ENCODE data around the gene CEP112. TPM values are rescaled to one million over a fixed set of nuclear protein-coding genes. Genes with fewer than 3 reads are reported as not detected.
"Not testable (repeated sequence)": the region's sequence is repeated elsewhere in the genome, so short reads cannot be mapped to it uniquely, and the experiment has no call there.

CEP112 gene
- total RNA-seq, 2 donors from 2014 or later, result 5.0 to 8.6 TPM

DNA sequence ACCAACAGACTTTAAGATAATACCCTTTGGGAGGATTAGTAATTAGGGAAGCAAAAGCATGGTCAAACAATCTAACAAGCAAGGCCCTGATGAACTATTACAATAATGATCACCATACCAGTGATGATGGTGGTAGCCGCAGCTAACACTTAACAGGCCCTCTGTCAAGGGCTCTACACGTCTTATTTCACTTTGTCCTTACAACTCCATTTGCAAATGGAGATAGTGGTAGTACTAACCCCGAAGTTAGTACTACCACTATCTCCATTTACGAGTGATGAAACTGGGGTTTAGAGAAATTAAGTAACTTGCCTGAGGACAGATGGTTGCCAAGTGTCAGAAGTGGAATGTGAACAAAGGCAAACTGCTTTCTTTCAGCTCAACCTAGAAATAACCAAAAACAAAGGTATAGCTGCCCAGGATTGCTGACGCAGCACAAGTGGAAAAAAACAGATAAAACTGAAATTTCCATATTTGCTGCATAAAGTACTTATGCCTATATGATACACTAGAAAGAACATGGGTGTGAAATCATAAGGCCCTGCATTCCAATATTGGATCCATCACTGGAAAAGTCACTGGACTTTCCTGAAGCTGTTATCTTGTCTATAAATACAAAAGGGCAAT lies 24.6 kb downstream of the CEP112 start:
- DNase-seq (no peak), ATAC-seq (replicated peaks in 1 of 2) (no peak)
- H3K9me3 Mint-ChIP-seq, result no peaks in the 10 kb centered on the region
- H3K27me3 Mint-ChIP-seq (ENCODE audit: low read depth), result no peaks in the 10 kb centered on the region
- H3K4me3 Mint-ChIP-seq, result no peak overlapping the region
- H3K4me1 Mint-ChIP-seq (ENCODE audit: low read depth), result no peaks in the 10 kb centered on the region
- no peak overlapping the region for H3K27ac Mint-ChIP-seq
- H3K36me3 Mint-ChIP-seq (ENCODE audit: insufficient read depth in 2 of 2), result no peaks in the 10 kb centered on the region

- Mint-ChIP-seq H3K27me3 (ENCODE audit: low read depth) (no peaks in the 10 kb centered on the region), H3K9me3 (no peaks in the 10 kb centered on the region), H3K4me1 (ENCODE audit: low read depth) (no peaks in the 10 kb centered on the region), H3K27ac (no peak overlapping the region), H3K36me3 (ENCODE audit: insufficient read depth in 2 of 2) (no peaks in the 10 kb centered on the region), H3K4me3 (no peak overlapping the region)
- DNase-seq, result peak in 1 of 2 donors; percentile 33
- no peak for ATAC-seq (replicated peaks in 1 of 2)
Observed at GRCh38 chr17:66165537-66166123, 26.3 kb downstream of the CEP112 start.

- not testable (repeated sequence) for H3K4me1 Mint-ChIP-seq (ENCODE audit: low read depth); DNase-seq; H3K27ac Mint-ChIP-seq; H3K27me3 Mint-ChIP-seq (ENCODE audit: low read depth); H3K4me3 Mint-ChIP-seq; ATAC-seq (replicated peaks in 1 of 2)
- Mint-ChIP-seq H3K9me3 (peaks cover 4 to 13% of the 10 kb centered on the region in 2 donors), H3K36me3 (ENCODE audit: insufficient read depth in 2 of 2) (peaks cover 2 to 12% of the 10 kb centered on the region in 2 donors)
Observed at GRCh38 chr17:66155055-66155454, 36.9 kb downstream of the CEP112 start.

GRCh38 chr17:66152756-66153155 lies 39.2 kb downstream of the CEP112 start:
- ATAC-seq (replicated peaks in 1 of 2) (no peak), DNase-seq (no peak)
- peaks cover 7% of the 10 kb centered on the region for H3K4me1 Mint-ChIP-seq (ENCODE audit: low read depth)
- H3K27ac Mint-ChIP-seq, result no peak overlapping the region
- no peak overlapping the region for H3K4me3 Mint-ChIP-seq
- peaks cover under 1 to 4% of the 10 kb centered on the region in 2 donors for H3K9me3 Mint-ChIP-seq
- no peaks in the 10 kb centered on the region for H3K27me3 Mint-ChIP-seq (ENCODE audit: low read depth)
- H3K36me3 Mint-ChIP-seq (ENCODE audit: insufficient read depth in 2 of 2), result peaks cover 0 to 1% of the 10 kb centered on the region in 2 donors

- DNase-seq, result no peak
Observed at GRCh38 chr17:66150708-66151107, 41.2 kb downstream of the CEP112 start.

GRCh38 chr17:66149562-66149961 lies 42.4 kb downstream of the CEP112 start:
- no peaks in the 10 kb centered on the region for H3K27me3 Mint-ChIP-seq (ENCODE audit: low read depth)
- peak overlapping the region; percentile 9 for H3K27ac Mint-ChIP-seq
- H3K9me3 Mint-ChIP-seq, result peaks cover 0 to 4% of the 10 kb centered on the region in 2 donors
- DNase-seq, result no peak
- H3K36me3 Mint-ChIP-seq (ENCODE audit: insufficient read depth in 2 of 2), result no peaks in the 10 kb centered on the region
- no peak overlapping the region for H3K4me3 Mint-ChIP-seq
- H3K4me1 Mint-ChIP-seq (ENCODE audit: low read depth), result peaks cover 7% of the 10 kb centered on the region
- no peak for ATAC-seq (replicated peaks in 1 of 2)

More at GRCh38 chr17:66150708-66151107, 41.2 kb downstream of the CEP112 start:
- Mint-ChIP-seq H3K27ac (peak overlapping the region; percentile 59), H3K27me3 (ENCODE audit: low read depth) (no peaks in the 10 kb centered on the region), H3K4me1 (ENCODE audit: low read depth) (peaks cover 7% of the 10 kb centered on the region), H3K36me3 (ENCODE audit: insufficient read depth in 2 of 2) (no peaks in the 10 kb centered on the region), H3K4me3 (no peak overlapping the region), H3K9me3 (peaks cover 0 to 4% of the 10 kb centered on the region in 2 donors)
- ATAC-seq (replicated peaks in 1 of 2), result no peak

- Mint-ChIP-seq H3K4me1 (ENCODE audit: low read depth) (peaks cover 7% of the 10 kb centered on the region), H3K9me3 (peaks cover 0 to 4% of the 10 kb centered on the region in 2 donors), H3K27me3 (ENCODE audit: low read depth) (no peaks in the 10 kb centered on the region), H3K4me3 (no peak overlapping the region), H3K36me3 (ENCODE audit: insufficient read depth in 2 of 2) (no peaks in the 10 kb centered on the region), H3K27ac (no peak overlapping the region)
- DNase-seq (no peak), ATAC-seq (replicated peaks in 1 of 2) (no peak)
Observed at GRCh38 chr17:66146394-66146793, 45.5 kb downstream of the CEP112 start.

GRCh38 chr17:66143657-66144282 lies 48.2 kb downstream of the CEP112 start:
- H3K9me3 Mint-ChIP-seq, result peaks cover 0 to 3% of the 10 kb centered on the region in 2 donors
- H3K27me3 Mint-ChIP-seq (ENCODE audit: low read depth), result no peaks in the 10 kb centered on the region
- no peak for DNase-seq
- ATAC-seq (replicated peaks in 1 of 2), result no peak
- H3K4me3 Mint-ChIP-seq, result no peak overlapping the region
- H3K36me3 Mint-ChIP-seq (ENCODE audit: insufficient read depth in 2 of 2), result no peaks in the 10 kb centered on the region
- H3K27ac Mint-ChIP-seq, result no peak overlapping the region
- no peaks in the 10 kb centered on the region for H3K4me1 Mint-ChIP-seq (ENCODE audit: low read depth)

GRCh38 chr17:66142428-66142827 lies 49.5 kb downstream of the CEP112 start:
- no peak for DNase-seq
- Mint-ChIP-seq H3K36me3 (ENCODE audit: insufficient read depth in 2 of 2) (peaks cover 0 to 4% of the 10 kb centered on the region in 2 donors), H3K4me1 (ENCODE audit: low read depth) (no peaks in the 10 kb centered on the region), H3K9me3 (peaks cover 0 to 4% of the 10 kb centered on the region in 2 donors), H3K4me3 (no peak overlapping the region), H3K27me3 (ENCODE audit: low read depth) (no peaks in the 10 kb centered on the region), H3K27ac (no peak overlapping the region)
- ATAC-seq (replicated peaks in 1 of 2), result no peak

- DNase-seq (no peak), ATAC-seq (replicated peaks in 1 of 2) (no peak)
- Mint-ChIP-seq H3K4me3 (no peak overlapping the region), H3K27me3 (ENCODE audit: low read depth) (no peaks in the 10 kb centered on the region), H3K27ac (no peak overlapping the region), H3K4me1 (ENCODE audit: low read depth) (no peaks in the 10 kb centered on the region), H3K9me3 (peaks cover 2 to 6% of the 10 kb centered on the region in 2 donors), H3K36me3 (ENCODE audit: insufficient read depth in 2 of 2) (peaks cover 0 to 9% of the 10 kb centered on the region in 2 donors)
Observed at GRCh38 chr17:66138120-66138519, 53.8 kb downstream of the CEP112 start.

- Mint-ChIP-seq H3K9me3 (peaks cover 2 to 6% of the 10 kb centered on the region in 2 donors), H3K4me1 (ENCODE audit: low read depth) (no peaks in the 10 kb centered on the region), H3K27ac (no peak overlapping the region), H3K27me3 (ENCODE audit: low read depth) (no peaks in the 10 kb centered on the region), H3K36me3 (ENCODE audit: insufficient read depth in 2 of 2) (peaks cover 0 to 9% of the 10 kb centered on the region in 2 donors), H3K4me3 (no peak overlapping the region)
- no peak for ATAC-seq (replicated peaks in 1 of 2)
- DNase-seq, result no peak
Observed at GRCh38 chr17:66135896-66136295, 56.0 kb downstream of the CEP112 start.

- no peak overlapping the region for H3K27ac Mint-ChIP-seq
Observed at GRCh38 chr17:66135219-66135618, 56.7 kb downstream of the CEP112 start.

DNA sequence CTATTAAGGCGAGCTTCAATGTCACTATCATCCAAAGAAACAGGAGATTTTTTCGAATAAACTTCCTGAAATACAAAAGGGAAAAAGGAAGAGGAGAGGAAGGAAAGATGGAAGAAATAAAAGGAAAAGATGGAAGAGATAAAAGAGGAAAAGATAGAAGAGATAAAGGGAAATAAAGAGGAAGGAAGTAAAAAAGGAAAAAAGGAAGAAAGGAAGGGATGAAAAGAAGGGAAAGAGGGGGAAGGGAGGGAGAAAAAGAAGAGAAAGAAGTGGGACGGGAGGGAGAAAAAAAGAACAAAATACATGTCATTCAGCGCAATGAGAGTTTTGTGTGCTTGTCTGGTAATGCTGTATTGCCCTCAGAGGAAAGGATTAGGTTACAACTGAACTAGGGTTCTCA lies 62.2 kb downstream of the CEP112 start:
- DNase-seq, result no peak
- Mint-ChIP-seq H3K4me3 (no peak overlapping the region), H3K9me3 (no peaks in the 10 kb centered on the region), H3K27ac (no peak overlapping the region), H3K27me3 (ENCODE audit: low read depth) (peaks cover 15% of the 10 kb centered on the region), H3K36me3 (ENCODE audit: insufficient read depth in 2 of 2) (no peaks in the 10 kb centered on the region), H3K4me1 (ENCODE audit: low read depth) (no peaks in the 10 kb centered on the region)
- no peak for ATAC-seq (replicated peaks in 1 of 2)

More at GRCh38 chr17:66135219-66135618, 56.7 kb downstream of the CEP112 start:
- no peaks in the 10 kb centered on the region for H3K27me3 Mint-ChIP-seq (ENCODE audit: low read depth)
- no peak overlapping the region for H3K4me3 Mint-ChIP-seq
- DNase-seq (no peak), ATAC-seq (replicated peaks in 1 of 2) (no peak)
- H3K36me3 Mint-ChIP-seq (ENCODE audit: insufficient read depth in 2 of 2), result peaks cover 0 to 9% of the 10 kb centered on the region in 2 donors
- H3K4me1 Mint-ChIP-seq (ENCODE audit: low read depth), result no peaks in the 10 kb centered on the region
- H3K9me3 Mint-ChIP-seq, result peaks cover 2 to 6% of the 10 kb centered on the region in 2 donors
